ENCODE measurements around the gene NAALADL2.

NAALADL2 gene

GRCh38 chr3:175001091-175001490, 142.0 kb downstream of the NAALADL2 start:
- DNase-seq: no peak

DNA sequence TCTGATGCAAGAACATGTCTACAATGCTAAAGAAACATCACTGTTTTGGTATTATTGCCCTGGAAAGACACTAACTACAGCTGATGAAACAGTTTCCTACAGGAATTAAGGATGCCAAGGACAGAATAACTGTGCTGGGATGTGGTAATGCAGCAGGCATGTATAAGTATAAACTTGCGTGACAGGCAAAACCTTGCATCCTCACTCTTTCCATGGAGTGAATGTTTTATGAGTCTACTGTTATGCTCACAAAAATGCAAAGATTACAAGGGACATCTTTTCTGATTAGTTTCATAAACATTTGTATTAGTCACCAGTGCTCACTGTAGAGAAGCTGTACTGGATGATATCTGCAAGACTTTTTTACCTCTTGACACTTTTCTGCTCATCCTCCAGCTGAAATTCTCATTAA, 143.6 kb downstream of the NAALADL2 start:
- DNase-seq: no peak

- DNase-seq: no peak
Observed at GRCh38 chr3:175003590-175003989, 144.5 kb downstream of the NAALADL2 start.

DNA sequence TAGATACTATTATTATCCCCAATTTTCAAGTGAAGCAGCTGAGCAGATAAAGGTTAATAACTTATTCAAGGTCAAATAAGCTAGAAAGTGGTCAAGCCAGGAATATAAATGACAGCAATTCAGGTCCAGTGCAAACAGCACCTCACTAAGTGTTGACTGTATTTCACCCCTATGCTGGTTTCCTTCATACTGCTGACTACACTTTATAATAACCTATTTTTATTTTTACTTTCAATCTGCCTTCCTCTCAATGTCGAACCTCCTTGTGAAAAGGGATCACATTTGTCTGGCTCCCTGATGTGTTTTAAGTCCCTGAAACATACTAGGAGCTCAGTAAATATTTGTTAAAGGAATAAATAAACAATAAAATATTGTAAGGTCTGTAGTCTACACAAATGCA, 146.1 kb downstream of the NAALADL2 start:
- no peak for DNase-seq

GRCh38 chr3:175005881-175006280, 146.7 kb downstream of the NAALADL2 start:
- no peak for DNase-seq

DNA sequence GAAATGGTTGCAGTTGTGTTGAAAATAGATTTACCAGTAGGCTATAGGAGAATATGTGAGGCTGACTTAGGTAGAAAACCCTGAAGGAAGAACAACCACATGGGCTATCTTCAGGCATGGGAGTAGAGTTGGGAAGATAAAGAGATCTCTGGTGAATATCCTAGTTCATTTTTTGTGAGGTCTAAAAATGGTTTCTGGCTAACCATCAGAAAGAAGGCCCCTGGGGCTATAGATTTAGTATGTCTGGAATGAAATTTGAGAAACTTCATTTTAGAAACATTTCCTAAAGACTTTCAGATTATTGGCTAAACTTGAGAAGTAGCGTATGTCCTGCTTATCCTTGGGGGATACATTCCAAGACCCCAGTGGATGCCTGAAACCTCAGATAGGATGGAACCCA, 148.2 kb downstream of the NAALADL2 start:
- DNase-seq: no peak

DNA sequence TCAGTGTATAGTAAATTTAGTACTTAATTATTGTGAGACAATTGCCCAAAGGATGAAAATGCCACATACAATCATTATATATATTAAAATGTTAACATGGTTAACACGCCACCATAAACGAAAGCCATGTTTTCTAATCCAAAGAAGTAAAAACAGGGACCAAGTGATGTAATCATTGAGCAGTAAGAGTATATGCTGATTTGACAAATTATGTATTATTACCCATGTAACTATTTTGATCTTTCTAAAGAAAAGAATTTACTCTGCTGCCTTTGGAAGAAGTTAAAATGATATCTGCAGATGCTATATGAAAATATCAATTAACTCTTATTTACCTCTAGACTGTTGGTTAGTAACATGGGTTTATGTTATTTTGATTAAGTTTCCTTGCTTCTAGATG, 150.2 kb downstream of the NAALADL2 start:
- DNase-seq: no peak

DNA sequence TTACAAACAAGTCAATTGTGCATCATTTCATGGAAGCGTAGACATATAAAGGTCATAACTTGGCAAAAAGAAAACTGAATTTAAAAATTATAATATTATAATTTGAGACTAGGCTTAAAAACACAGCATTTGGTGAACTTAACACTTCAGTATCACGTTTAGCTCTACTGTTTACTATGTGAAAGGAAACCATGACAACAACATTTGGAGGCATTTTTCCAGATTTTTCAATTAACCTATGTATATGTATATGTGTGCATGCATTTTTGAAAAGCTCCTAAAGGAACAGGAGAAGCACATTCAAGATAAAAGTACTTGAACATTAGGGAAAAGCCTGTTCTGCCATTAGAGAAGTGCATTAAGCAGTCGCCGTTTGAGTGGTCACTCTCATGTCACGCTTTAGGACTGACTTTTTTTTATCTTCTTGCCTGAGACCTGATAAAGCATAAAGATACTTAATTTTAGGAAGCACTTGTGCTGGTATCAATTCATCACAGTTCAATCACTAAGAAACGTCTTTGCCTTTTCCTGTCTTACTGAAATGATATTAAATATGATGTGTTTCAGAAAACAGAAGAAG, 156.0 kb downstream of the NAALADL2 start:
- no peak for DNase-seq

GRCh38 chr3:175018946-175019727, 160.0 kb downstream of the NAALADL2 start:
- no peak for DNase-seq

DNA sequence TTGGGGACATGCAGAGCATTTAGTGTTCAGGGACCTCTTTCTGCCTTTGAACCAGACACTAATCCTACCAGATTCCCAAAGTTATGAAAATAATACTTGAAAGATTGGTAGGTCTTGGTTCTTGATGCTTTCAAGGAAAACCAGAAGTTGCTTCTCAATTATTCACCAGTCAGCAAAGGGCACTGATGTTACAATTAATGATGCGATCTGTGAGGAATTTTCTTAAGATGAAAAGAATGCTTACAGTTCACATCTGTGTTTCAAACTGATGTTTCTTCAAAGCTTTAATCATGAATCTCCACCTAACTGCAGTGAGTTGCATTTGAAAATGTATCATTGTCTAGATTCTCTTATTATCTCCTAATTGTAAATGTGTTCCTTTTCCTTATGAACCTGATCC, 161.0 kb downstream of the NAALADL2 start:
- no peak for DNase-seq

- no peak for DNase-seq
Observed at GRCh38 chr3:175029828-175030227, 170.7 kb downstream of the NAALADL2 start.

DNA sequence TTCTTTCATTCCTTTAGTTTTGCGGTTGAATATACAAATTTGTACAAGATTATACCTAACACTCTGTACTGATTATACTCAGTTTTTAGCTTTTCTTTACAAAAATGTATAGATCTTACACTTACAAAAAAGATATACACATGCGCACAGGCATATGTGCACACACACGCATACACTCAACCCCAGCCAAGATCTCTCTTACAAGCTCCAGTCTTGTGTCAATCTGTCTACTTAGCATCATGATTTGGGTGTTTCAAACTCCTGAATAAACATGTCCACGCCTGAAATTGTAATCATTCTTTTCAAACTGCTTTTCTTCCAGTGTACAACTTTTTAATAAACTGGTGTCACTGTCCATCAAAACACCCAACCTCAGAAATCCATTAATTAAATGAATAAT, 180.7 kb downstream of the NAALADL2 start:
- DNase-seq: no peak

- DNase-seq: no peak
Observed at GRCh38 chr3:175041369-175041768, 182.2 kb downstream of the NAALADL2 start.

DNA sequence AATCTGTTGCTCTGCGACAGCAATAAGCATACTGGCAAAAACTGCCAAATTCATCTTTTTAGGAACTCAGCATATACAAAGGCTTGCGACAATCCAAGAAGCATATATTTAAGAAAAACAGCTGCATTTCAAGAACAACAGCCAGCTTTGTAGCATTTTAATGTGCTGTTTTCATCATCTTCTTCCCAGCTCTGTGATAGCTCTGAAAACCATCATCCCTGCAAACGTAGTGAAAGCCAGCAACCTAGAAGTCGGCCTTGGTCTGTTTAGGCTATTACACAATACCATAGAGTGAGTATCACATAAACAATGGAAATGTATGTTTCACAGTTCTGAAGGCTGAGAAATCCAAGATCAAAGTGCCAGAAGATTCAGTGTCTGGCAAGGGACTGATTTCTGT, 187.5 kb downstream of the NAALADL2 start:
- no peak for DNase-seq

DNA sequence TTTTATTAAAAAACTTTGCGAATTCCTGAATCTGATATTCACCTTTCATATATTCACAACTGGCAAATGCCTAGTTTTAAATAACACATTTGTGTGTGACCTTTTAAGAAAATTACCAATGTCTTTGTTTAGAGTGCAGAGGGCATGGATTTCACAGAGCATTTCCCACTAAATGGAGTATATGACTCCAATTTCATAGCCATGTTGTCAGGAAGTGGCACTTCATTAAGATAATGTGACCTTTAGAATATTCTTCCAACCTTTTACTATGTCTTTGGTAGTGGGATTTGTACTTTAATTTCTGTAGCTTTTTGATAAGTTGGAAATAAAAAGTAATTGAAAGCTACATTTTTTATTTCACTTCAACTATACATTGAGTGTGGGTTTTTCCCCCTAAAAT, 188.7 kb downstream of the NAALADL2 start:
- no peak for DNase-seq

- DNase-seq: no peak
Observed at GRCh38 chr3:175057401-175057800, 198.3 kb downstream of the NAALADL2 start.

- DNase-seq: no peak
Observed at GRCh38 chr3:175059788-175060187, 200.7 kb downstream of the NAALADL2 start.

- DNase-seq: no peak
Observed at GRCh38 chr3:175065497-175065896, 206.4 kb downstream of the NAALADL2 start.

DNA sequence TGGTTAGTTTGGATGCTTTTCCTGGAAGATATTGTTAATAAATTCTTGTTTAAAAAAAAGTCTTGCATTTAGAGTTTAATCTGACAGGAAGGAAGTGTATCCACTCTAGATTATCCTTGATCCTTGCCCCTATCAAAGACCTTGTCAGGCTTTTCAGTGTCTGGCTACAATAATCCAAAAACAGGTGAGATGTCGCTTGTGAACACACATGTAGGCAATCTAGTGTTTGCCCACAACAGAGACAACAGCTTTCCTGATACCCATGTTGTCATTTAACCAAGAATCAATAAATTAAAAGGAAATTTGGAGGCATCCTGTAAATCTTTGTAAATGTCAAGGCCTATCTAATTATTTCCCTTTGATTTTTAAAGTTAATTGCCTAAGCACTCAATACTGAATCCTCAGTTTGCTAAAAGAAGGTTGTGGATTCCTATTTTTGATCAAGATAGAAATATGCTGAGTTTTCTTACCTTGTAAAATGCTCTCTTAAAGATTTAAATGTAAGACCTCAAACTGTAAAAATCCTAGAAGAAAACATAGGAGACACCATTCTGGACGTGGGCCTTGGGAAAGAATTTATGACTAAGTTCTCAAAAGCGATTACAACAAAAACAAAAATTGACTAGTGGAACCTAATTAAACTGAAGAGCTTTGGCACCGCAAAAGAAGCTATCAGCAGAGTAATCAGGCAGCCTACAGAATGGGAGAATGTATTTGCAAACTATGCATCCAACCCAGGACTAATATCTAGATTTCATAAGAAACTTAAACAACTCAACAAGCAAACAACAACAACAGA, 207.7 kb downstream of the NAALADL2 start:
- DNase-seq: no peak

DNA sequence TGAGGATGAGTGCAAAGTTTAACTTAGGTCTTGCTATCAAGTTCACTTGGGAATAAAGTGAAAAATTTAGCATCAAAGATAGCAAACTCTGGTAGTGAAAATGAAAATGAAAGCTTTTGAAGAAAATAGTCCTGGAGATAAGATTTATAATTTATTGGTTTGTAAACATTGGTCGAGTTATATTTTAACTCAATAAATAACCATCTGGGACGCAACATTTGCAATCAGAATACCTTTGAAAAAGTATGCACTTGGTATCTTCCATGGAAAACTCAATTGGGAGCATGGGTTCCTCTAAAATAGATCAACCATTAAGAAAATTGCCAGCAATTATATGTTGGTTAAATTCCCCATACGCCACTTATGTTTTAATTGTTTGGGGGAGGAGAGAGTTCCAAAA, 209.5 kb downstream of the NAALADL2 start:
- no peak for DNase-seq

DNA sequence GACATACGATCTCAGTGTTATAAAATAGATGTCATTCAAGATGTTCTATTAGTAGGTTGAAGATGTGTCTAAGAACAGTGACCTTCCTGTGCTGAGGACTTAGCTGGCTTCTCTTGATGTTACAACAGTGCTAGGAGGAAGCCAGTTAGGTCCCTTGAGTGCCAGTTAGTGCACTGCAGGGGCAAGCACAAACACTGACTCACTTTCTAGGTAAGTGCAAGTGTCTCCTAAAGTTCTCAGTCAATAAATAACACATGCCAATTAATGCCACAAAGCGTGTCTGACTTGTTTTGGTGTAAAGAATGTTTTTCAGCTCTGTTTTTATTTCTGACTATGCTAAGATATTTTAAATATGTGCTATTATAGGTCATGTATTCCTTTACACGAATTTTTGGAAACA, 211.8 kb downstream of the NAALADL2 start:
- no peak for DNase-seq

DNA sequence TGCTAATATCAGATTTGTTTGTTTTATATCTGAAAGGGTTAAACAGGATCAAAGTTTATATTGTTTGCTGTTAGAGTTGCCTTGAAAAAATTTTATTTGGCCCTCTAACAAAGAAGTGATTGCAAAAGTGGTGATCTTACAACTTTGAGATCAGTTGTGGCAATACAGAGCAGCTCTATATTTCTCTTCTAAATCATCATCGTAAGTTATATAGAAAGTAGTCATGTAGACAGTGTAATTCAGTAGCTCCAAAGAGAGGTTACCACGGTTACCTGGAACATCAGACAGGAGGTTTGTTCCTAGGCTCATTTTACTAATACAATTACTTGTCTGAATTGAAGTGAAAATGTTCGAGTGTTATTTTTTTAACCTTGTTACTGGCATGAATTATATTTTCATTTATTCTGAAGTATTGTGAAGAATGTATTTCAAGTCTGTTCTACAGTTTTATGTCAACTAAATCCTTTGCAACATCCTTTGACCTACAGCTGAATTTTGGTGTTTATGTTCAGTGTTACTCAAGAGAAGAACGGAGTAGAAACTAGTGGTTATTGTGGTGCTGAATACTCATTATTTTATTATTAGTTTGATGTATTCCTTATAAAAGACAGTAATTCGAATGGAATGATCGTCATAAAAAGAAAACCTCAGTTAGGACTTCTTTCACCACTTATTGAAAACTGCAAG, 214.2 kb downstream of the NAALADL2 start:
- no peak for DNase-seq

DNA sequence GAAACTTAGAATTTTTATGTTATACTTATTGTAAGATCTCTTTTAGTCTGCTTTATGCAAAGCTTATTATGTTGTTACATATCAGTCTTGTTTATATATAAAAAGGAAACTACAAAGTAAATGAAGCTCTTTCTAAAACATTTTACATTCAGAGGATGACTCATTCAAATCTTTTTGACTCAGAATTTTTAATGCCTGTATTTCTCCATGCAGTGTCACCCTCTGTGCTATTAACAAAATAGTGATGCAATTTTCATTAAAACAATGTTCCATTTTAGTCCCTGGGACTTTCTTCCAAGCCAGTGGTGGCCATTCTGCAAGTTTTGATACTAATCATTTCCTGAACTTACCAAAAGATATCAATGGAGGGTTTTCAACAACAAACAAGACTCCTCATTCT, 216.1 kb downstream of the NAALADL2 start:
- DNase-seq: no peak

Measured in activated CD4-positive, CD25-positive, alpha-beta regulatory T cell (primary cell).